VCaP (cell line): ENCODE results near the gene DMAC1.

Experiments
- H3K27ac ChIP-seq: fragments of 450-650 bp; 2 replicates; pipeline ENCODE4 v1.5.1; 2017
- TF ChIP-seq, protein P1 (sequence below): fragments of 450-650 bp; conservative IDR thresholded peaks from 2 replicates; pipeline ENCODE4 v1.5.1; 2017; ENCODE audit warnings: mild to moderate bottlenecking, moderate library complexity

Gene DMAC1, protein sequence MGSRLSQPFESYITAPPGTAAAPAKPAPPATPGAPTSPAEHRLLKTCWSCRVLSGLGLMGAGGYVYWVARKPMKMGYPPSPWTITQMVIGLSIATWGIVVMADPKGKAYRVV

DNA sequence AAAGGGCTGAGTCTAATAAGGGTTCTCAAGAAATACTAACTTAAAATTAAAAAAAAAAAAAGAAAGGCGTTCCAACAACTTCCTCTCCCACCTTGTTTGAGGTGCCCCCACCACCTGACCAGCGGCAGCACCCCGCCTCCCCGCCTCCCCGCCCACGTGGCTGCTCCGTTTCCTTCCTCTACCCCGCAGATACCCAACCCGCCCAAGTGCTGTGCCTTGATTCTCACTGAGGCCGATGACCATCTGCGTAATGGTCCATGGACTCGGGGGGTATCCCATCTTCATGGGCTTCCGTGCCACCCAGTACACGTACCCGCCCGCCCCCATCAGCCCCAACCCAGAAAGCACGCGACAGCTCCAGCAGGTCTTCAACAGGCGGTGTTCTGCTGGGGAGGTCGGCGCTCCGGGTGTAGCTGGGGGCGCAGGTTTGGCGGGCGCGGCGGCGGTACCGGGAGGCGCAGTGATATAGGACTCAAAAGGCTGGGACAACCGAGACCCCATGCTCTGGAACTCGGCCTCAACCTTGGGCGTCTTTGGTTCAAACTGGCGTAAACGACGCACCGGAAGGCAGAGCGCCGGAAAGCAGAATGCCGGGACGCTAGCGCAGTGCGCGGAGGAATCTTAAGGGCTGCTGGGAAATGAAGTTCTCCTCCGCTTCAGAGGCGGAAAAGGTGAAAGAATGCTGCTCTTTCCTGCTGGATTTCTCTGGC, at the start of gene DMAC1:
Gene DMAC1, minus strand, starts transcription at position 545 of the 710 bp plus-strand sequence. Its CDS starts 44 bp downstream, at position 501.
- H3K27ac ChIP-seq: peak within 1 kb of the TSS; percentile 79

DNA sequence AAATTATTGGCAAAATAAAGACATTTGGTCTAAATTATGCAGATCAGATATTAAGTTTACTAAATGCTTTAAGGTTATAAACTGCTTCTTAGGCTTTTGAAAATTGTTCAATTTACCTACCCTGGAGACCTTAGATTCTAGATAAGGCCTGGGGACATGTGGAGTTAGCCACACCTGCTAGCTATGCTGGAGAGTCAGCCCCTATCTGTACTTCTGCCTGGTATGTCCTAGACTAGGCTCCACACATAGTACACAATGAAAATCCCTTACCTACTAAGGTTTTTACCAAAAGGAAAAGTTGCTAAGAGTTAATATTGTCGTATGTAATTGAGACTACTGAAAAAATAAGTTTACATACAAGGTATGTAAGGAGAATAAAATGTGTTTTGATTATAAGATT, 49.8 kb upstream of the DMAC1 start:
- no peak overlapping the region for H3K27ac ChIP-seq
- TF ChIP-seq, protein P1, sequence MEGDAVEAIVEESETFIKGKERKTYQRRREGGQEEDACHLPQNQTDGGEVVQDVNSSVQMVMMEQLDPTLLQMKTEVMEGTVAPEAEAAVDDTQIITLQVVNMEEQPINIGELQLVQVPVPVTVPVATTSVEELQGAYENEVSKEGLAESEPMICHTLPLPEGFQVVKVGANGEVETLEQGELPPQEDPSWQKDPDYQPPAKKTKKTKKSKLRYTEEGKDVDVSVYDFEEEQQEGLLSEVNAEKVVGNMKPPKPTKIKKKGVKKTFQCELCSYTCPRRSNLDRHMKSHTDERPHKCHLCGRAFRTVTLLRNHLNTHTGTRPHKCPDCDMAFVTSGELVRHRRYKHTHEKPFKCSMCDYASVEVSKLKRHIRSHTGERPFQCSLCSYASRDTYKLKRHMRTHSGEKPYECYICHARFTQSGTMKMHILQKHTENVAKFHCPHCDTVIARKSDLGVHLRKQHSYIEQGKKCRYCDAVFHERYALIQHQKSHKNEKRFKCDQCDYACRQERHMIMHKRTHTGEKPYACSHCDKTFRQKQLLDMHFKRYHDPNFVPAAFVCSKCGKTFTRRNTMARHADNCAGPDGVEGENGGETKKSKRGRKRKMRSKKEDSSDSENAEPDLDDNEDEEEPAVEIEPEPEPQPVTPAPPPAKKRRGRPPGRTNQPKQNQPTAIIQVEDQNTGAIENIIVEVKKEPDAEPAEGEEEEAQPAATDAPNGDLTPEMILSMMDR: no peak

More for the DNA sequence above, at the start of gene DMAC1:
- TF ChIP-seq, protein P1: no peak

DNA sequence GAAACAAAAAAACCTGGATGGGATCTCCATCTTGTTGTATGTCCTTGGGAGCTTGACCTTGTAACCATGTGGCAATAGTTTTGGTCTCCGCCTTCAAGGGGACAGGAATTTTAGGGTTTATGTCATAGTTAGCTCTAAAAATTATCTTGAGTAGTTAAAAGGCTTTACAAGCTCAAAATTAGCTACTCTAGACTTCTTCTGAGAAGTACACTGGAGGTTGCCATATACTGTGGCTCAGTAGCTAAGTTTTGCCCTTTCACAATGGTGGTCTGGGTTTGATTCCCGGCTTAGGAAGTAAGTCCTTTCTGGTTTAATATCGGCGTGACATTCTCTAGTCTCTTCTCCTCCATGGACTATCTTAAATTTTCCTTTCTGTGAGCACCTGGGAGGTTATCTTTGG, 48.9 kb upstream of the DMAC1 start:
- TF ChIP-seq, protein P1: no peak
- no peak overlapping the region for H3K27ac ChIP-seq

DNA sequence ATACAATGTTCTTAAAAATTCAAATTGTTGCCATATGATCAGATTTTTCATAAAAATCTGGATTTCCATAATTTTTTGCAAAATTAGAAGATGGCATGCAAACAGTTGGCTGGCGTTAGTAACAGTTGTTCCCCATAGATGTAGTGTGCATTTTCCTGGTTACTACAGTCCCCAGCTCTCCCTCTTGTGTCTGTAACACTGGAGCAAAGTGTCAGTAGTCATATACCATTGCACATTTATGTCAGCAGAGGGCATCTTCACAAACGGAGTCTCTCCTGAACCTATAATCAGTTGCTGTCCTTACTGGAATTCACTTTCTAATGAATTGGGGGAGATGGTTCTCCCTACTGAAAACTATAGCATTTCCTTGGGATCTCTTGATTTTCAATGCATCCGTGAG, 44.7 kb upstream of the DMAC1 start:
- TF ChIP-seq, protein P1: peak; percentile 74
- H3K27ac ChIP-seq: no peak overlapping the region

DNA sequence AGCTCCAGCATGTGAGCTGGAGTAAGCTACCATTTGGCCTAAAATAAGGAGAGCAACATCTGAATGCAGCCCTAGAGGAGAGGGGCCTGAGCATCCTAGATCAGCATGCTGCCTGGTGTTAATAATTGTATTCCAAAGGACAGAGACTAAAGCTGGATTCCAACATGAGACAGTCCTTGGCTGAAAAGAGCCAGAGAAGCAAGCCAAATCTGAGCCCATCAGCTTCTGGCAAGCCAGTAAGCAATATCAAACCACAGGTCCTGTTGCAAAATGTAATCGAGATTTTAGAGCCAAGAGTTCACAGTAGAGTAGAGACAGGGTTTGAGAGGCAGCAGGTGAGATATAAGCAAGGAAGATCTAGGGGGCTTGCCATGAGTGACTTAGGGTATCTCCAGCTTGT, 42.3 kb upstream of the DMAC1 start:
- TF ChIP-seq, protein P1: no peak
- no peak overlapping the region for H3K27ac ChIP-seq

DNA sequence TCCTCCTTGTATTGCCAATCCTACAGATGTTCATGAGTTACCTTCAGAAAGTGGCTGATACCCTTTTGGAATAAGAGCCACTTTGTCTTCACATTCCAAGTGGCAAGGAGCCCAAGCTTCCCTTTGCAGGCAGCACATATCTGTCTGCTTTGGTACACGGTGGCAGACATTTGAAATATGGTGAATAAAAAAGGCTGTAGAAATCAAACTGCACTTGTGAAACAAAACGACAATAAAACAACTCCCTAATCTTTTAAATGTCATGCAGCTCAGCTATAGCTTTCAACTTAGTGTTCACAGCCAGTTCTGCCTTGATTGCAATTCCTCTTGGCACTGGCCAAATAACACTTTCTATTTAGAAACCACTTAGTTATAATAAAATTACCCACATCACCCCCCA, 35.0 kb upstream of the DMAC1 start:
- TF ChIP-seq, protein P1: no peak
- H3K27ac ChIP-seq: no peak overlapping the region

DNA sequence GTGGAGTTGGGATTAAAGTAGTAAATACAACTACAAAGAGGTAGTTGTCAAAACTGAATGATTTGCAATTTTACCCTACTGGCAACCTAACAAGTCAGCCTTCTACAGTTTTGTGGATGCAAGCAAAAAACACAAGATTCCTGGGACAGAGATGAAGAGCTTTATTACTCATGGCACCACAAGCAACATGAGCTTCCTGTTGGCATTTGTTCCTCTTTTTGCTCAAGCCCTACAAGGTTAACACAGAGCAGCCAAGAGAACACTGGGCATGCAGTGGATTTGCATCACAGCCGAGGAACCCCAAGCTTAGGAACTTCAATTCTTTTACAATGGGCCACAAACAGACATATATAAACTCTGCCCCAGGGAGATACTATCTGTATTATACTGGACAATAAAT, 28.8 kb upstream of the DMAC1 start:
- TF ChIP-seq, protein P1: no peak
- H3K27ac ChIP-seq: no peak overlapping the region
